GM12891 (cell line): ENCODE data around the gene RMDN2.

ENCODE experiments used
- DNase-seq: peaks from one replicate; pipeline ENCODE4 v3.0.0; 2011; ENCODE audit warnings: low spot score; ENCODE audit not compliant: insufficient read length
- FAIRE-seq: peaks from 2 replicates; lab custom pipeline; 2011; peaks lifted over from hg19 to GRCh38; lab: Jason Lieb, UNC
- PAX5 ChIP-seq: IDR thresholded peaks from 2 replicates; pipeline ENCODE4 v1.6.1; 2011; ENCODE audit warnings: low read length, moderate library complexity, mild to moderate bottlenecking; ENCODE audit not compliant: insufficient read depth, severe bottlenecking
- POLR2A ChIP-seq: IDR thresholded peaks from 2 replicates; pipeline ENCODE4 v1.6.1; 2011; ENCODE audit warnings: low read depth, low read length, control low read depth
- POLR2AphosphoS5 ChIP-seq: IDR thresholded peaks from 2 replicates; pipeline ENCODE4 v1.6.1; 2011; ENCODE audit warnings: low read depth, low read length, control low read depth
- POU2F2 ChIP-seq: IDR thresholded peaks from 2 replicates; pipeline ENCODE4 v1.6.1; 2011; ENCODE audit warnings: low read depth, mild to moderate bottlenecking, control low read depth, low read length, moderate library complexity
- SPI1 ChIP-seq: IDR thresholded peaks from 2 replicates; pipeline ENCODE4 v1.6.1; 2011; ENCODE audit warnings: low read depth, low read length, control low read depth
- TAF1 ChIP-seq: IDR thresholded peaks from 2 replicates; pipeline ENCODE4 v1.6.1; 2011; ENCODE audit warnings: low read depth, low read length, control low read depth

Gene RMDN2

DNA sequence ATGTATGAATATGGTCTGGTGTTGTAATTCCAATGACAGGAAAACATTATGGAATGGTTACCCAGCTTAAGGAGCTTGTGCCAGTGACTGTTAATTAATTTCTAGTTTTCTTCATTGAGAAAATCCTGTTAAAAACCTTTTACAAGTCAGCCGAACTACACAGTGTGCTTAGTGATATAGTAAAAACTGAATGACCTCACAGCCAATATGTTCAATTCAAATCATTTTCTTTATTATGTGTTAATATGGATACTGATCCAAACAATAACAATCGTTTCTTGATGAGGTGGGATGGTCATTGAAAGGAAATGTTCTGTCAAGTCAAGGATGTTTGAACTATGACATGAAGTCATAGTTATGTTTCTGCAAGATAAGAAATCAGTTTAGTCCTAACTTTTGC is 41.6 kb upstream of the RMDN2 start:
- TF ChIP-seq TAF1 (no peak), POLR2AphosphoS5 (no peak), SPI1 (no peak), PAX5 (no peak), POLR2A (no peak), POU2F2 (no peak)
- DNase-seq (no peak), FAIRE-seq (no peak)

GRCh38 chr2:37885329-37885993 is 39.6 kb upstream of the RMDN2 start:
- DNase-seq (no peak), FAIRE-seq (no peak)
- TF ChIP-seq TAF1: no peak
- TF ChIP-seq POLR2A: no peak
- TF ChIP-seq POU2F2: no peak
- TF ChIP-seq SPI1: no peak
- TF ChIP-seq PAX5: no peak
- TF ChIP-seq POLR2AphosphoS5: no peak

GRCh38 chr2:37886745-37887144 is 38.3 kb upstream of the RMDN2 start:
- TF ChIP-seq TAF1 (no peak), SPI1 (no peak), POU2F2 (no peak), PAX5 (no peak), POLR2AphosphoS5 (no peak), POLR2A (no peak)
- DNase-seq (no peak), FAIRE-seq (no peak)

GRCh38 chr2:37887286-37887685 is 37.8 kb upstream of the RMDN2 start:
- TF ChIP-seq POLR2AphosphoS5 (no peak), SPI1 (no peak), TAF1 (no peak), PAX5 (no peak), POLR2A (no peak), POU2F2 (no peak)
- no peak for DNase-seq
- no peak for FAIRE-seq

DNA sequence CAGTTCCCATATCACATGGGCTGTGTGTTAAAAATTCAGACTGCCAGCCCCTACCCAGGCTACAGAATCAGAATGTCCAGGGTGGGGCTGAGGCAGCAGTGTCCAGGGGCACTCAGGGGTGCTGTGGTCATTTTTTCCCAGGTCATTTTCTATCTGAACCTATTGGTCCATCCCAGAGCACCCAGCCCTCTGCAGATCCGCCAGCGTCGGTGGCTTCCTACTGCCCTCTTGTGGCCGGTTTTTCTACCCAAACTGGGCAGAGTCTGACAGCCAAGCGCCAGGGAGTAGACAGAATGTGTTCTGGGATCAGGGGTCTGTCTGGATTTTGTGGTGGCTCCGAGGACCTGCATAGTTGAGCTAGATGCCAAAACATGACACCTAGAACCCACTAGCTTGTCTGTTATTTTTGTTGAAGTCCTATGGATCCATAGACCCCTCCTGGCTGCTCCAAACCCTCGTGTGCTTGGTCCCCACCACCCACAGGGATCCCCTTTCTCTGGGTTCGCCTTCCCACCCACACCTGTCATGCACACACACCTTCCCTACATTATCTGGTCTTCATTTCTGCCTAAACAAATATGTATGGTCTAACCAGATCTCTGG is 34.1 kb upstream of the RMDN2 start:
- DNase-seq (no peak), FAIRE-seq (peak; percentile 82)
- TF ChIP-seq POU2F2 (no peak), PAX5 (no peak), SPI1 (no peak), POLR2AphosphoS5 (no peak), TAF1 (no peak)

DNA sequence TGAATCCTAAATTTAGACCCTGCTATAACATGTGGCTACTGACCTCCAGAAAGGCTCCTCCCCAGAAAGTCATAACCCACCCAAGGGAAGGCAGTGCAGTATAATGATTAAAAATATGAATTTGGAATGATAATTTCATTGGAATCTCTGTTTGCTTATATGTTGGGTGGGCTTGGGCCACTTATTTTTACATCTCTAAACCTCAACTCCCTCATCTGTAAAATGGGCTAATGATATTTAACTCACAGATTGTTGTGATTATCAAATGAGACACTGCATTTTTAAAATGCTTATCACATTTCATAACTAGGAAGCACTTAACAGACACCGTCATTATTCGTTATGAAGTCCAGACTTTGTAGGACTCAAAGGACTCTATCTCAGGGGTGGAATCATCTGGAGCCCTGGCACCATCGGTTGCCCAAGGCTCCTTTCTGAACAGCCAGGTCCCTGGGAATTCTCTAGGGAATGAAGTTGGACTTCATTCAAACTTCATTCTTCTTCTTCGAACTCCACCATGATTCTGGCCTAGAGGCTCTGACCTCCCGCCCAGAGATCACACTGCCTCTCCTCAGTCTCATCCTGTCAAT is 33.1 kb upstream of the RMDN2 start:
- FAIRE-seq: no peak
- TF ChIP-seq POLR2A: no peak
- no peak for TF ChIP-seq POU2F2
- no peak for TF ChIP-seq PAX5
- TF ChIP-seq SPI1: no peak
- no peak for TF ChIP-seq POLR2AphosphoS5
- TF ChIP-seq TAF1: no peak
- no peak for DNase-seq

DNA sequence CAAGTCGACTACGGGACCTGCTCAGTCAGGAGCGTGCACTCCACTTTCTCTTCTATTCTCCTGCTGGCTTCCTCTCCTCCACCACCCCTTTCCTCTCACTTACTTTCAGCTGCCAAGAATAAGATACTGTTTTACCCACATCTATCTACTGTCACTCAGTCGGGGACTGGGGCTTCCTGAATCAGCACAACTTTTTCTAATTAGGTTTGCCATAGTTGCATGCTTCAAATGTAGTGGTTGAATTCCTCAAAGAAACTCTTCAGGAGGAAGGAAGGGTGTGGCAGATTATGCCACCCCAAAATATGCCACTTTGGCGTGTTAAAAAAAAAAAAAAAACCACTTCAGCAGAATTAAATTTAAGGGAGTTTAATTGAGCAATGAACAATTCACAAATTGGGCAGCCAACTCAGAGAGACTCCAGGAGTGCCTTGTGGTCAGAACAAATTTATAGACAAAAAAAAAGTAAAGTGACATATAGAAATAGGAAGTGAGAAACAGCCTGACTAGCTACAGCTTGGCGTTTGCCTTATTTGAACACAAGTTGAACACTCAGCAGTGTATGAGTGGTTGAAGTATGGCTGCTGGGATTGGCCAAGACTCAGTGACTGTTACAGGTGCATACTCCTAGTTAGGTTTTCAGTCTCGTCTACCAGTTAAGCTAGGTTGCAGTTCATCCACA is 32.5 kb upstream of the RMDN2 start:
- peak; percentile 31 for DNase-seq
- peak; percentile 88 for FAIRE-seq
- TF ChIP-seq PAX5 (no peak), SPI1 (peak; percentile 95)

DNA sequence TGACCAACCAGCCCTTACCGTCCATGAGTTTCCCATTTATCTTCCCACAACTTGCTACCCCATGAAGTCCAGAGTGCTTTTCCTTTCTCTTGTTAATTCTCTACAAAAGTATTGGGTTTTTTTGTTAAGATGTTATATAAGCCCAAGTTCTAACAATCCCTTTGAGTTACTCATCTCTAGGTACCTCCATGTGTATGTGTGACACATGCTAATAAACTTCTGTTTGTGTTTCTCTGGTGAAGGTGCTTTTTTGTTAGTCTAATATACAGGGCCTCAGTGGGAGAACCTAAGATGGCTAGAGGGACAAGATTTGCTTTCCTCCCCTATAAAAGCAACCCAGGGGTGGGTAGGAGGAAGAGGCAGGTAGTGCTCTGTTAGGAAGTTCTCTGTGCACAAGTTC is 31.8 kb upstream of the RMDN2 start:
- DNase-seq: no peak
- TF ChIP-seq POU2F2: no peak
- TF ChIP-seq POLR2AphosphoS5: no peak
- no peak for TF ChIP-seq POLR2A
- TF ChIP-seq PAX5: no peak
- TF ChIP-seq TAF1: no peak
- no peak for TF ChIP-seq SPI1
- FAIRE-seq: peak; percentile 26

- no peak for TF ChIP-seq SPI1
- no peak for TF ChIP-seq TAF1
- no peak for TF ChIP-seq POU2F2
- no peak for TF ChIP-seq PAX5
- TF ChIP-seq POLR2AphosphoS5: no peak
- no peak for TF ChIP-seq POLR2A
- peak; percentile 28 for FAIRE-seq
- no peak for DNase-seq
These were observed 31.0 kb upstream of the RMDN2 start for GRCh38 chr2:37894047-37894446.
